ENCODE measurements around the gene CDK15. TPM values are rescaled to one million over a fixed set of nuclear protein-coding genes. Genes with fewer than 3 reads are reported as not detected.

The CDK15 gene
- total RNA-seq, 1 experiment from 2014 or later = not detected

DNA sequence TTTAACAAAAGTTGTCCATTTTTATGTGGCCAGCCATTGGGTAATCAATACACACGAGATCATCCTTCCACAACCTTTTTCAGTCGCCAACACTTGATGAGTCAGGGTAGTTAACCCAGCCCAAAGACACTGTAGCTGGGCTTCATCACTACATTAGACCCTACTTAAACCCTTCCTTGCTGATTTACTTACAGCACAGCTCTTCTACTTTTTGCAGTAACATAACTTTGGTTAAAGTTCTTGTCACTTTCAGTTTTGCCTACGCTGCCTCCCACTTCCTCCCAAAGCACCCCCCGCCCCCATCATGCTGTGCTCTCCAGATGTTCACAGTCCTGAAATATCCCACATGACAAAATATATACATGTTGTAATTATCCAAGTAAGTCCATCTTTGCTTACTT, 103.6 kb downstream of the CDK15 start:
- ATAC-seq = no peak
- Histone ChIP-seq H3K36me3 (ENCODE audit: control insufficient read depth in 1 of 2, insufficient read depth in 2 of 2, low read length in 2 of 2) (no peaks in the 10 kb centered on the region), H4K20me1 (ENCODE audit: insufficient read depth) (no peaks in the 10 kb centered on the region), H3K9ac (ENCODE audit: low read length) (no peak overlapping the region), H3K9me2 (ENCODE audit: insufficient read depth) (no peaks in the 10 kb centered on the region), H3K4me1 (ENCODE audit: control insufficient read depth in 1 of 2, insufficient read depth in 2 of 2, low read length in 2 of 2) (no peaks in the 10 kb centered on the region), H3K4me3 (replicated peaks in 1 of 2; ENCODE audit: low read depth in 1 of 2, low read length in 2 of 2) (no peak overlapping the region), H3K27ac (ENCODE audit: low read depth, low read length) (no peak overlapping the region), H3K4me2 (ENCODE audit: low read length) (no peak overlapping the region), H3K9me3 (ENCODE audit: control insufficient read depth in 1 of 2, insufficient read depth in 1 of 2, low read depth in 1 of 2, low read length in 2 of 2) (no peaks in the 10 kb centered on the region), H3K27me3 (ENCODE audit: insufficient read depth, low read length) (no peaks in the 10 kb centered on the region), H2AFZ (ENCODE audit: low read depth, low read length, poor library complexity, severe bottlenecking) (no peak overlapping the region), H3K79me2 (ENCODE audit: insufficient read depth, low read length) (no peaks in the 10 kb centered on the region)
- no TSS peak for BruUV-seq (replicated peaks)
- POLR2A ChIA-PET = no interaction called here
- CTCF ChIA-PET = no interaction called here
- RAD21 ChIA-PET (ENCODE audit: low non-redundant PET in 1 of 2, low total read pairs in 2 of 2, uncharacterized antibody in 2 of 2, unreplicated experiment in 2 of 2) = no interaction called here
- intact Hi-C loops (cut with micrococcal nuclease) = no loop called here
- TF ChIP-seq, protein P1, sequence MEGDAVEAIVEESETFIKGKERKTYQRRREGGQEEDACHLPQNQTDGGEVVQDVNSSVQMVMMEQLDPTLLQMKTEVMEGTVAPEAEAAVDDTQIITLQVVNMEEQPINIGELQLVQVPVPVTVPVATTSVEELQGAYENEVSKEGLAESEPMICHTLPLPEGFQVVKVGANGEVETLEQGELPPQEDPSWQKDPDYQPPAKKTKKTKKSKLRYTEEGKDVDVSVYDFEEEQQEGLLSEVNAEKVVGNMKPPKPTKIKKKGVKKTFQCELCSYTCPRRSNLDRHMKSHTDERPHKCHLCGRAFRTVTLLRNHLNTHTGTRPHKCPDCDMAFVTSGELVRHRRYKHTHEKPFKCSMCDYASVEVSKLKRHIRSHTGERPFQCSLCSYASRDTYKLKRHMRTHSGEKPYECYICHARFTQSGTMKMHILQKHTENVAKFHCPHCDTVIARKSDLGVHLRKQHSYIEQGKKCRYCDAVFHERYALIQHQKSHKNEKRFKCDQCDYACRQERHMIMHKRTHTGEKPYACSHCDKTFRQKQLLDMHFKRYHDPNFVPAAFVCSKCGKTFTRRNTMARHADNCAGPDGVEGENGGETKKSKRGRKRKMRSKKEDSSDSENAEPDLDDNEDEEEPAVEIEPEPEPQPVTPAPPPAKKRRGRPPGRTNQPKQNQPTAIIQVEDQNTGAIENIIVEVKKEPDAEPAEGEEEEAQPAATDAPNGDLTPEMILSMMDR (IDR thresholded peaks at IDR 0.05 in 2 of 3, conservative IDR thresholded peaks at IDR 0.05 in 1 of 3; ENCODE audit: borderline replicate concordance in 1 of 3, insufficient read depth in 1 of 3, low read depth in 2 of 3, low read length in 2 of 3) = no peak
- TF ChIP-seq SIN3A (IDR thresholded peaks at IDR 0.05; ENCODE audit: low read depth) (no peak), SRF (IDR thresholded peaks at IDR 0.05; ENCODE audit: low read depth) (no peak), POLR2A (IDR thresholded peaks at IDR 0.05; ENCODE audit: borderline replicate concordance, extremely low read depth, insufficient read depth, insufficient read length) (no peak), CBX3 (IDR thresholded peaks at IDR 0.05; ENCODE audit: low read depth) (no peak), TCF7L2 (IDR thresholded peaks at IDR 0.05; ENCODE audit: borderline replicate concordance, extremely low read depth, insufficient read depth, insufficient read length) (no peak), JUND (IDR thresholded peaks at IDR 0.05) (no peak), ELF1 (IDR thresholded peaks at IDR 0.05; ENCODE audit: borderline replicate concordance, low read depth) (no peak), SP1 (IDR thresholded peaks at IDR 0.05; ENCODE audit: low read depth) (no peak), YY1 (IDR thresholded peaks at IDR 0.05; ENCODE audit: extremely low read depth, insufficient replicate concordance, low read depth, low read length) (no peak), EZH2 (IDR thresholded peaks at IDR 0.05) (no peak), EGR1 (IDR thresholded peaks at IDR 0.05; ENCODE audit: low read depth) (no peak), FOSL1 (IDR thresholded peaks at IDR 0.05; ENCODE audit: low read depth) (no peak), ZFX (IDR thresholded peaks at IDR 0.05) (no peak), RAD21 (IDR thresholded peaks at IDR 0.05; ENCODE audit: low read depth) (no peak), ZNF274 (IDR thresholded peaks at IDR 0.05; ENCODE audit: low read depth, low read length) (no peak)
- TF ChIP-seq, protein P2, sequence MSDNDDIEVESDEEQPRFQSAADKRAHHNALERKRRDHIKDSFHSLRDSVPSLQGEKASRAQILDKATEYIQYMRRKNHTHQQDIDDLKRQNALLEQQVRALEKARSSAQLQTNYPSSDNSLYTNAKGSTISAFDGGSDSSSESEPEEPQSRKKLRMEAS (IDR thresholded peaks at IDR 0.05) = no peak
- TF ChIP-seq, protein P3, sequence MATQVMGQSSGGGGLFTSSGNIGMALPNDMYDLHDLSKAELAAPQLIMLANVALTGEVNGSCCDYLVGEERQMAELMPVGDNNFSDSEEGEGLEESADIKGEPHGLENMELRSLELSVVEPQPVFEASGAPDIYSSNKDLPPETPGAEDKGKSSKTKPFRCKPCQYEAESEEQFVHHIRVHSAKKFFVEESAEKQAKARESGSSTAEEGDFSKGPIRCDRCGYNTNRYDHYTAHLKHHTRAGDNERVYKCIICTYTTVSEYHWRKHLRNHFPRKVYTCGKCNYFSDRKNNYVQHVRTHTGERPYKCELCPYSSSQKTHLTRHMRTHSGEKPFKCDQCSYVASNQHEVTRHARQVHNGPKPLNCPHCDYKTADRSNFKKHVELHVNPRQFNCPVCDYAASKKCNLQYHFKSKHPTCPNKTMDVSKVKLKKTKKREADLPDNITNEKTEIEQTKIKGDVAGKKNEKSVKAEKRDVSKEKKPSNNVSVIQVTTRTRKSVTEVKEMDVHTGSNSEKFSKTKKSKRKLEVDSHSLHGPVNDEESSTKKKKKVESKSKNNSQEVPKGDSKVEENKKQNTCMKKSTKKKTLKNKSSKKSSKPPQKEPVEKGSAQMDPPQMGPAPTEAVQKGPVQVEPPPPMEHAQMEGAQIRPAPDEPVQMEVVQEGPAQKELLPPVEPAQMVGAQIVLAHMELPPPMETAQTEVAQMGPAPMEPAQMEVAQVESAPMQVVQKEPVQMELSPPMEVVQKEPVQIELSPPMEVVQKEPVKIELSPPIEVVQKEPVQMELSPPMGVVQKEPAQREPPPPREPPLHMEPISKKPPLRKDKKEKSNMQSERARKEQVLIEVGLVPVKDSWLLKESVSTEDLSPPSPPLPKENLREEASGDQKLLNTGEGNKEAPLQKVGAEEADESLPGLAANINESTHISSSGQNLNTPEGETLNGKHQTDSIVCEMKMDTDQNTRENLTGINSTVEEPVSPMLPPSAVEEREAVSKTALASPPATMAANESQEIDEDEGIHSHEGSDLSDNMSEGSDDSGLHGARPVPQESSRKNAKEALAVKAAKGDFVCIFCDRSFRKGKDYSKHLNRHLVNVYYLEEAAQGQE (IDR thresholded peaks at IDR 0.05; ENCODE audit: low read depth) = no peak
- TF ChIP-seq, protein P4, sequence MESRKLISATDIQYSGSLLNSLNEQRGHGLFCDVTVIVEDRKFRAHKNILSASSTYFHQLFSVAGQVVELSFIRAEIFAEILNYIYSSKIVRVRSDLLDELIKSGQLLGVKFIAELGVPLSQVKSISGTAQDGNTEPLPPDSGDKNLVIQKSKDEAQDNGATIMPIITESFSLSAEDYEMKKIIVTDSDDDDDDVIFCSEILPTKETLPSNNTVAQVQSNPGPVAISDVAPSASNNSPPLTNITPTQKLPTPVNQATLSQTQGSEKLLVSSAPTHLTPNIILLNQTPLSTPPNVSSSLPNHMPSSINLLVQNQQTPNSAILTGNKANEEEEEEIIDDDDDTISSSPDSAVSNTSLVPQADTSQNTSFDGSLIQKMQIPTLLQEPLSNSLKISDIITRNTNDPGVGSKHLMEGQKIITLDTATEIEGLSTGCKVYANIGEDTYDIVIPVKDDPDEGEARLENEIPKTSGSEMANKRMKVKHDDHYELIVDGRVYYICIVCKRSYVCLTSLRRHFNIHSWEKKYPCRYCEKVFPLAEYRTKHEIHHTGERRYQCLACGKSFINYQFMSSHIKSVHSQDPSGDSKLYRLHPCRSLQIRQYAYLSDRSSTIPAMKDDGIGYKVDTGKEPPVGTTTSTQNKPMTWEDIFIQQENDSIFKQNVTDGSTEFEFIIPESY (IDR thresholded peaks at IDR 0.05; ENCODE audit: extremely low read depth, insufficient replicate concordance, low read length) = no peak
- DNase-seq (ENCODE audit: low read depth, low spot score) = no peak

Data from HCT116 (cell line).